ENCODE measurements around the gene LAMA2. TPM values are rescaled to one million over a fixed set of nuclear protein-coding genes. Genes with fewer than 3 reads are reported as not detected.

The LAMA2 gene
- total RNA-seq, 1 experiment from 2014 or later = 4.2 TPM

- H2BK15ac ChIP-seq (ENCODE audit: low read depth, low read length) = no peak overlapping the region
- no CpG with 5 or more reads among the region's 1 CpG for WGBS (ENCODE audit: extremely low coverage, insufficient read length, low lambda C conversion rate)
- Mint-ChIP-seq H3K36me3 (ENCODE audit: insufficient read depth in 1 of 3, low read depth in 3 of 3) (no peaks in the 10 kb centered on the region), H3K27me3 (ENCODE audit: low read depth) (peaks cover 1% of the 10 kb centered on the region; the same call in 1 of the 2 replicates), H3K4me1 (peaks cover 3 to 5% of the 10 kb centered on the region in 2 experiments; a peak in 3 of 4 replicates), H3K27ac (no peak overlapping the region), H3K9me3 (no peaks in the 10 kb centered on the region), H3K4me3 (no peak overlapping the region)
- no peak overlapping the region for H4K5ac ChIP-seq (ENCODE audit: insufficient read length, low read depth, low read length)
- no peak overlapping the region for H3K27ac ChIP-seq (ENCODE audit: insufficient read length, low read depth, low read length)
- no peak overlapping the region for H3T11ph ChIP-seq (ENCODE audit: low read length)
- no peak overlapping the region for H2BK5ac ChIP-seq (ENCODE audit: insufficient read length, low read length)
- no peak overlapping the region for H2BK20ac ChIP-seq (ENCODE audit: low read depth, low read length, poor library complexity, severe bottlenecking)
- H2BK120ac ChIP-seq (ENCODE audit: low read depth, low read length, poor library complexity, severe bottlenecking) = no peak overlapping the region
- no peak overlapping the region for H3K18ac ChIP-seq (ENCODE audit: insufficient read length, low read depth, low read length)
- no peak overlapping the region for H3K56ac ChIP-seq (ENCODE audit: insufficient read length, low read depth, low read length)
- H3K79me2 ChIP-seq (ENCODE audit: insufficient read depth, low read length) = no peaks in the 10 kb centered on the region
- no peaks in the 10 kb centered on the region for H4K20me1 ChIP-seq (ENCODE audit: control insufficient read depth, insufficient read depth, insufficient read length)
- H3K4me2 ChIP-seq (ENCODE audit: insufficient read depth, insufficient read length, low read length) = no peak overlapping the region
- H3K14ac ChIP-seq (ENCODE audit: insufficient read depth, low read length) = no peak overlapping the region
- no peak overlapping the region for H3K4ac ChIP-seq (ENCODE audit: low read depth, low read length)
- H2BK12ac ChIP-seq (ENCODE audit: insufficient read length, low read depth, low read length) = no peak overlapping the region
- no peaks in the 10 kb centered on the region for H3K27me3 ChIP-seq (ENCODE audit: insufficient read depth, low read length)
- H4K91ac ChIP-seq (ENCODE audit: insufficient read length, low read depth, low read length) = no peak overlapping the region
- no peaks in the 10 kb centered on the region for H3K23me2 ChIP-seq (ENCODE audit: insufficient read length, low read depth, low read length, poor library complexity, severe bottlenecking)
- no peak overlapping the region for H3K23ac ChIP-seq (ENCODE audit: insufficient read length, low read depth, low read length)
- no peak for DNase-seq
- H2AFZ ChIP-seq (ENCODE audit: low read length) = no peak overlapping the region
- H4K8ac ChIP-seq (replicated peaks; ENCODE audit: insufficient read length, low read depth, low read length) = no peak overlapping the region
- H2AK5ac ChIP-seq (ENCODE audit: insufficient read length, low read length) = no peak overlapping the region
- no peak overlapping the region for H3K9ac ChIP-seq (ENCODE audit: extremely low read depth, insufficient read length, low read length)
- H3K9me3 ChIP-seq (ENCODE audit: control insufficient read depth, low read depth, low read length) = no peaks in the 10 kb centered on the region
- no peaks in the 10 kb centered on the region for H3K79me1 ChIP-seq (ENCODE audit: insufficient read depth, low read depth, low read length, poor library complexity, severe bottlenecking)
- no peaks in the 10 kb centered on the region for H3K4me1 ChIP-seq (ENCODE audit: insufficient read depth, low read length)
- no peak for TF ChIP-seq CTCF (conservative IDR thresholded peaks at IDR 0.05)
Observed at GRCh38 chr6:129551486-129551885, 668.5 kb downstream of the LAMA2 start.
